Hindlimb muscle (tissue), 1 donor: ENCODE data around the gene PGP. TPM values are rescaled to one million over a fixed set of nuclear protein-coding genes. Genes with fewer than 3 reads are reported as not detected.

Experiments
- DNase-seq: peaks from one replicate; pipeline ENCODE4 v3.0.0-alpha.2; 2013
- polyA plus RNA-seq: library from polyadenylated mRNA; unstranded; fragments of 120-200 nt; gene quantifications from one replicate; pipeline ENCODE4 v1.2.1, GENCODE V29; 2013; ENCODE audit not compliant: insufficient read length

PGP gene
- polyA plus RNA-seq, 1 donor: 15.7 TPM

DNA sequence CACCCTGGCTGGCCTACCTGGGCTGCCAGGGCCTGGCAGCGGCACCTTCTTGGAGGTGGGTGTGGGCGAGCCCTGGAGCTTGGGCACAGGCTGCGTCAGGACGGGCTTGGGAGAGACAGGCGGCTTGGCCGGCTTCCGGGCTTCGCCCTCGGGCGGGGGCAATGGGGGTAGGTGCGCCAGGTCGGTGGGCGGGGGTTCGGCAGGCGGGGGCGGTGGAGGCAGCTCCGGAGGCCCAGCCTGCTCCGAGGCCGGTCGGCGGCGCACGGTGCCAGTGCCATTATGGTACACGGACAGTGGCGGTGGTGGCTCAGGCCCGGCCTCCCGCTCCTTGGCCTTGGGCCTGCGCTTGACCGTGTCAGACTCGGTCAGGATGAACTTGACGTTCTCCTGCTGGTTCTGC lies 35.1 kb downstream of the PGP start:
- DNase-seq: no peak

DNA sequence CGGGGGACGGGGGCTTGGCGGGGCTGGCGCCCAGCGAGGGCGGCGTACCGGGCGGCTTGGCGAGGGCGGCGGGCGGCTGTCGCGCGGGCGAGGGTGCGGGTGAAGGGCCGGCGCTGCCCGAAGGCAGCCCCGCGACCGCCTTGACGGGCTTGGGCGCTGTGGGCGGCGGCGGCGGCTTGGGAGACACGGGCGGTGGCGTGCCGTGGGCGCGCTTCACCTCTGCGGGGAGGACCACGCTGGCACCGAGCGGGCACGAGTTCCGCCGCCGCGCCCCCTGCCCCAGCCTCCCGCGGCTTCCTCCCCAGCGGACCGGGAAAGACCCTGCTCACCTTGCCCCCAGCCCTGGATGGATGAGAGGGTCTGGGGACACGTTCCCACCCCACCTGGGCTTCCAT lies 35.5 kb downstream of the PGP start:
- no peak for DNase-seq

DNA sequence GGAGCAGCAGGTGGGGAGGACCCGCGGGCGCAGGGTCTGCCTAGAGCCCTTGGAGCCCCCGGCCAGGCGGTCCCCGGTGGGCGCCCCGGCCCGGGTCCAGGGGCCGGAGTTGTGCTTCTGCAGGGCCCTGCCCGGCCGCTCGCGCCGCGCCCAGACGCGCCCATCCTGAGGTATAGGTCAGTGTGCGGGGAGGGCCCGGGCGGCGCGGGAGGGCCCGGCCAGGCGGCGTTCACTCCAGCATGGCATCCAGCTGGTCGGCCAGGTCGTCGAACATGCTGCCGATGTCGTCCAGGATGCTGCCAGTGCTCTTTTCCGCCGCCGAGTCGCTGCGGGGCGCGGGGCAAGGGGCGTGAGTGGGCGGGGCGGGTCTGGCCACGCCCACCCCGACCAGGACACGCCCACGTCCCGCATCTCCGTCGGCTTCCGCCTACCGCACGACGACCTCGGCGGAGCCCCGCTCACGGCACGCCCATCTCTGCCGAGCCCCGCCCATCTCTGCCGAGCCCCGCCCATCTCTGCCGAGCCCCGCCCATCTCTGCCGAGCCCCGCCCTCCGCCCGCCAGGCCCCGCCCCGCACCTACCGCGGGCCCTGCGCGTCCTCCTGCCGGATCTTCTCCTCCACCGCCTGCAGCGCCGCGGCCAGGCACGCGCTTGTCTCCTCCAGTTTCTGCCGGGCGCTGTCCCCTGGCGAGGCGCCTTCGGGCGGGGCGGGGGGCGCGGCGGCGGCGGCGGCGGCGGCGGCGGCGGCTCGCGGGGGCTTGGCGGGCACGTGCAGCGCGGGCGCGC lies 36.1 kb downstream of the PGP start:
- DNase-seq: no peak

DNA sequence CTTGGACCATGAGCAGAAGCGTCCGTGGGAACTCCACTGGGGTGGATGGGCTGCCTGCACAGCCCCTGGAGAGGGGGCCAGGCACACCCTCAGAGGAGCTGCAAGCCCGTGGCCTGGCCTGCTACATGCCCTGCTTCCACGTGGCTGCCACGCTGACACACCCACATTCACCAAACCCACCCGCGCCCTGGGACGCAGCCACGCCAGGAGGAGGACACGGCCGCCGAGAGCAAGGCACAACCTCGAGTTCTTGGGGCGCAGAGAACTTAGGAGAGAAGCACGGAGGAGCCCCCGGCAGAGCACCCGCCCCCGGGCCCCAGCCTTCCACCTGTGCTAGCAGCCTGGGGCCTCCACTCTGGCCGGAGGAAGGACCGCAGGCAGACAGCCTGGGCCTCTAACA lies 37.1 kb downstream of the PGP start:
- no peak for DNase-seq

DNA sequence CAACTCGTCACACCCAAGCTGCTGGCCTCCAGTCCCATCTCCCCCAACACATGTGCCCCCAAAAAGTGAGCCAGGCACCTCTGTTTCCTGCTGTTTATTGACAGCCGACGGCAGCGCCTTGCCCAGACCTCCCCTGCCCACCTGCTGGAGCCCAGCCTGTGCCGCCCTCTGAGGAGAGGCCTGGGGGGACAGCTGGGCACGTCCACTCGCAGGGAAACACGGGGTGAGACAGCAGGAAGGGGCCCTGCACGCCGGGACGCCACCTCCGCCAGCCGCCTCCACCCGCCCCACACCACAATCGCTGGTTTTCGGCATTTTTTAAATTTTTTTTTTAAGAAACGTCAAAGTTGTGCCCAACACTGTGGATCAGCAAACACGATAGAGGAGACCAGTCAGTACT lies 37.5 kb downstream of the PGP start:
- DNase-seq: no peak

DNA sequence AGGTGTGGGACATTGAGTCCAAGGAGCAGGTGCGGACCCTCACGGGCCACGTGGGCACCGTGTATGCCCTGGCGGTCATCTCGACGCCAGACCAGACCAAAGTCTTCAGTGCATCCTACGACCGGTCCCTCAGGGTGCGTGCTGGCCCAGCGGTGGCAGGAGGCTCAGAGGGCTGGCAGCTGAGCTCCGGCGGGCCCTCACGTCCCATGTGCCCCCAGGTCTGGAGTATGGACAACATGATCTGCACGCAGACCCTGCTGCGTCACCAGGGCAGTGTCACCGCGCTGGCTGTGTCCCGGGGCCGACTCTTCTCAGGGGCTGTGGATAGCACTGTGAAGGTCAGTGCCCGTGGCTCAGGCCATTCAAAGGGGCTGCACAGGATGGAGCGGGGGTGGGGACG lies 38.6 kb downstream of the PGP start:
- no peak for DNase-seq

DNA sequence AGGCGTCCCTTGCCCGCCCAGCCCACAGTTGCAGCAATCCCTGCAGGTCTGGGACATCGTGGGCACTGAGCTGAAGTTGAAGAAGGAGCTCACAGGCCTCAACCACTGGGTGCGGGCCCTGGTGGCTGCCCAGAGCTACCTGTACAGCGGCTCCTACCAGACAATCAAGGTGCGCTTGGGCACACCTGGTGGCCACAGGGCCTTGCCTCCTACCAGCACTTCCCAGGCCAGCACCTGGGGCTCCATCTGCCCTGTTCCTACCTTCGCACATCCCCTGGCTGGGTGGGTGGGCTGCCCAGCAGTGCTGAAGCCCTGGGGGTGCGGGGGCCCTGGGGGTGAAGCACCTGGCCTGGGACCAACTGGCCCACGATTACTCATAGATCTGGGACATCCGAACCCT lies 39.2 kb downstream of the PGP start:
- DNase-seq: no peak

DNA sequence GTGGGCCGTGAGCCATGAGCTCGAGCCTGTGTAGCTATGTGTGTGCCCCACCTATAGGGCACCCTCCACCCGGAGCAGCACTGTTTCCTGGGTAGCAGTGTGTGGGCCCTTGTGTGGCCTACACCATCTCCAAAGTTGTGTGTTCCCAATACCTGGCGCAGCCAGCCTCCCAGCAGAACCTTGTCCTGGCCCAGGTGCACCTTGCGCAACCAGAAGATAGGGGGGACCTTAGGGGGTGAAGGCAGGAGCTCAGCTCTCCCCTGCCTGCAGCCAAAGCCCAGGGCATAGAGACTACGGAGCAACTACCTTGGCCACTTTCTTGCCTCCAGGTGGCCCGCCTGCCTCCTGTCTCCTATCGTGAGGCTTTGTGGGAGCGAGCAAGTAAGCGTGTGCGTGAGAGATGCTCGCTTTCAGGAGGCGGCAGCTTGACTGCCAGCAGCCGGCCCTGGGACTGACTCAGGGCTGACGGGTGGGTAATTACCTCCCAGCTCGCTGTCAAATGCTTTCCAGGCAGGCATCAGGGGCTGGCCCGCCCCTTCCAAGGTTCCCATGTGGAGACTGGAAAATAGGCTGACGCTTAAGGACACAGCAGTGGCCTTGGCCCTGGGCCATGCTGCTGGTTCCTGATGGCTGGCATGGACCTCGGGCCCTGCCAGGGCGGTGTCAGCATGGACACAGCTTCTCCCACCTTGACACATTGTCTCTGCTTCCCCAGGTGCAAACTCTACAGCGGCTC lies 40.1 kb downstream of the PGP start:
- no peak for DNase-seq

DNA sequence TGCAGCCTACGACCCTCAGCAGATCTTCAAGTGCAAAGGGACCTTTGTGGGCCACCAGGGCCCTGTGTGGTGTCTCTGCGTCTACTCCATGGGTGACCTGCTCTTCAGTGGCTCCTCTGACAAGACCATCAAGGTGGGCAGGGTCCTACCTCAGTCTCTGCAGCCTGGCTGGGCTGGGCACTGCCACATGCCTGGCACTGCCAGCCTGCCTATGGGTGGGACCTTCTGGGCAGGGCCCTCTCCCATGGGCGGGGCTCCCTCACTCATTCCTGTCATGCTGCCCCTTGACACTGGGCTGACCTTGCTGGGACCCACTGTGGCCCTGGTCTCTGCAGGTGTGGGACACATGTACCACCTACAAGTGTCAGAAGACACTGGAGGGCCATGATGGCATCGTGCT lies 40.7 kb downstream of the PGP start:
- no peak for DNase-seq

DNA sequence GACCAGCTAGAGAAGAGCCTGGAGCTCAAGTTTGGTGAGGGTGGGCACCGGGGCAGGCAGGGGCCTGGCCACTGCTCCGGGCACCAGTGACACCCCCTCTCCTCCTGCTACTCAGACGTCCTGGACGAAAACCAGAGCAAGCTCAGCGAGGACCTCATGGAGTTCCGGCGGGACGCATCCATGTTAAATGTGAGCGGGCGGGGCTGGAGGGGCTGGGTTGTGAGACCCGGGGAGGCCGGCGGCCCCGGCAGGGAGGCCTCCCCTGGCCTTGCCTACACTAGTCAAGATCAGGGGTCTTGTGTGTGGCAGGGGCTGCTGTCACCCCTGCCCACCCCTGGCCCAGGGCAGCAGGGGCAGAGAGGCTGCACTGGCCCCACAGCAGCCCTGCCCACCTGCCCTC lies 41.3 kb downstream of the PGP start:
- DNase-seq: no peak

DNA sequence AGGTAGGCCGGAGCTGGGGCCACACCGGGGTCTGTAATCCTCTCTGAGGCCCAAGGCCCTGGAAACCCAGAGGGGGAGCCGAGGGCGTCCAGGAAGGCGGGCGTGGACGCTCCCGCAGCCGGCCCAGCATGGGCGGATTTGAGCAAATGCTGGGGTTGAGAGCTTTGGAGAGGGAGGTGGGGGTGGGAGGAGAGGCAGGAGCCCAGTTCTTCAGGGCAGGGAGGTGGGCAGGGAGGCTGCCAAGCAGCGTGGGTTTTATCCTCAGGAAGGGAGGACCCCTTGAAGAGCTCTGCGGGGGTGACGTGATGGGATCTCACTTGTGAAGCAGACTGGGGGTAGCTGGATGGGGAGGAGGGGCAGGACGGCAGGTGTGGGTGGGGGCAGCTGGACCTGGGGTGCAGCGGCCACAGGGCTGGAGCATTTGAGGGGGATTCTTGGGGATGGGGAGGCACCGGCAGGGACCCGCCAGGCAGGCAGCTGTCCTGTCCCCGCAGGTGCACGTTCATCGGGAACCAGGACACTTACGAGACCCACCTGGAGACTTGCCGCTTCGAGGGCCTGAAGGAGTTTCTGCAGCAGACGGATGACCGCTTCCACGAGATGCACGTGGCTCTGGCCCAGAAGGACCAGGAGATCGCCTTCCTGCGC lies 41.8 kb downstream of the PGP start:
- no peak for DNase-seq

DNA sequence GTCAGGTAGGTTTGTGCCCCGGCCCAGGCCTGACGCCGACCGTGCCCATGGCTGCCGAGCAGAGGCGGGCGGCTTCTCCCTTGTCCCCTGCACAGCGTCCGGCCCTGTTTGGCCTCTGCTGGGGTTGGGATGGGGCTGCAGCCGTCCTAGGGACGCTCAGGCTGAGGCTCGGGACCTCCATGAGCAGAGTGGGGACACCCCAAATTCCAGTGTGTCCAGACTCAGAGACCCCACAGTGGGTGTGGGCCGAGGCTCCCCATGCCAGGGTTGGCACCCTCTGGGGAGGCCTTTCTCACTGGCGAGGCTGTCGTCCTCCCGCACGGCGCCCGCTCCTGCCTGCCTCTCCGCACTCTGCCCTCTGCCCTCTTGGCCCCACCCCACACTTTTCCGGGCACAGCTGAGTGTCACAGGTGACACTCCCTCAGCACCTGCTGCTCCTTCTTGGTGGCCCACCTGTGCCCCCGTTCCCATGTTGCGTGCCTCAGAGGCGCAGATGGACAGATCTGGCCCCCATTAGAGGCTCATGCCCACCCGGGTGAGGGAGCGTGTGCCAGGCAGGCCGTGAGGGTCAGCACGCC lies 43.0 kb downstream of the PGP start:
- no peak for DNase-seq

DNA sequence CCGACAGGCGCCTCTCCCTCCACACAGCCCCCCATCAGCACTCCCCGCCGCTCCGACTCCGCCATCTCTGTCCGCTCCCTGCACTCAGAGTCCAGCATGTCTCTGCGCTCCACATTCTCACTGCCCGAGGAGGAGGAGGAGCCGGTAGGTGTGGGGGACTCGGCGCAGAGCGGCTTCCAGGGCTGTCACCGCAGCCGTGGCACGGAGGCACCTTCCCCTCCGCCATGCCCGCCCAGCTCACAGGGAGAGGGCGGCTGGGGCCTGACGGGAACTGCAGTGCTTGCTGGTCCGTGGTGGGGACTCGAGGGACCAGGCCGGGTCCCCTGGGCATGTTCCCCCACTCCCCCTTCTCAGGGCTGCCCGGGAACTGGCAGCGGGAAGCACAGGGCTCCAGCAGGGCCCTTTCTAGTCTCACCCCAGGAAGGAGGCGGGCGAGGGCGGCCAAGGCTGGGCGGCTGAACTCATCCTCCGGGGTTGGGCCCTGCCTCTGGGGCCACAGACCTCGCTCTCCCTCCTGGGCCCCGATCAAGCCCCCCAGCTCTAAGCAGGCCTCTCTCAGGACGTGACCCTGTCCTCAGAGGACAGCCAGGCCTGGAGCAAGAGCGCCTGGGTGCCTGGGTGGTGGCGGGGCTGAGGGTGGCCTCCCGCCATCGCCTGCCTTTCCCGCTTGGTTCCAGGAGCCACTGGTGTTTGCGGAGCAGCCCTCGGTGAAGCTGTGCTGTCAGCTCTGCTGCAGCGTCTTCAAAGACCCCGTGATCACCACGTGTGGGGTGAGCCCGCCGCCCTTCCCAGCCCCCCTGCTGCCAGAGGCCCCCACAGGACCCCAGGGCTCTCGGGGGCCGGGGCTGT lies 43.8 kb downstream of the PGP start:
- DNase-seq: no peak

DNA sequence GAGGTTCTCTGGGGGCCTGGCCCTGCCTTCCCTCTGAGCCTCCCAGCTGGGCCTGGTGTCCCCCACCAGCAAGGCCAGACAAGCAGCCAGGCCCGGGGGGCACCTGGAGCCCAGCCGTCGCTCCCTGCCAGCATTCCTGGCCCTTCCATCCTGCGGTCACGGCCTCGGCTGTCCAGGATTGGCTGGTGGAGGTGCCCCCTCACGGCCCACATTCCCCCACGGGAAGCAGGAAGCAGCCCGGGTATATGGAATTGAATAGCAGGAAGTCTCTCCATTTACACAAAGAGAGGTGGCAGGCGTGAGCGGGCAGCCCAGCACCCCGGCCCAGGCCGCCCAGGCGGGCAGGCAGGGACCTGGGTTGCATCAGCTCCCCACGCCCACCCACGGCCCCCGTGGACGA lies 44.6 kb downstream of the PGP start:
- DNase-seq: no peak

DNA sequence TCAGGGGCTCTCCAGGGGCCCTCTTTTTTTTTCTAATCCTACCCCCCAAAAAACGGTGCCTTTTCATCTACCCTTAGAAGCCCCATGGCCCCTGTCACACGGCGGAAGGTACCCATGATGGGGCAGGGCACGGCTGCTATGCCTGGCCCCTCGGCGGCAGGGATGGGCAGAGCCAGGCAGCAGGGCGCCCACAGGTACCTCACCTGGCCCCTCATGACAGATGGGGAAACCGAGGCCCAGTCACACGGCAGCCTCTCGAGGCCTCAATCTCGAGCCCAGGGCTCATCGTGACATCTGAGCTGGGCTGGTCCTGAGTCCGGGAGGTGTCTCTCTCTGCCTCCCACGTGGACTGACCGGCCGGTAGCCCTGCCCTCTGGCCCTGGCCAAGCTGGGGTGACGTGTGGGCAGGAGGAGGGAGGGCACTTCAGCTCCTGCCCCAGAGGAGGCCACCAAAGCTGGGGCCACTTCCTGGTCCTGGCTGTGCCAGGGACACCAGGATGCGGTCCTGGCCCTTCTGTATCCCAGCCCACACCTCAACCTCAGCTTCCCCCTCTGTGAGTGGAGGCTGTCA lies 47.5 kb downstream of the PGP start:
- DNase-seq: no peak

DNA sequence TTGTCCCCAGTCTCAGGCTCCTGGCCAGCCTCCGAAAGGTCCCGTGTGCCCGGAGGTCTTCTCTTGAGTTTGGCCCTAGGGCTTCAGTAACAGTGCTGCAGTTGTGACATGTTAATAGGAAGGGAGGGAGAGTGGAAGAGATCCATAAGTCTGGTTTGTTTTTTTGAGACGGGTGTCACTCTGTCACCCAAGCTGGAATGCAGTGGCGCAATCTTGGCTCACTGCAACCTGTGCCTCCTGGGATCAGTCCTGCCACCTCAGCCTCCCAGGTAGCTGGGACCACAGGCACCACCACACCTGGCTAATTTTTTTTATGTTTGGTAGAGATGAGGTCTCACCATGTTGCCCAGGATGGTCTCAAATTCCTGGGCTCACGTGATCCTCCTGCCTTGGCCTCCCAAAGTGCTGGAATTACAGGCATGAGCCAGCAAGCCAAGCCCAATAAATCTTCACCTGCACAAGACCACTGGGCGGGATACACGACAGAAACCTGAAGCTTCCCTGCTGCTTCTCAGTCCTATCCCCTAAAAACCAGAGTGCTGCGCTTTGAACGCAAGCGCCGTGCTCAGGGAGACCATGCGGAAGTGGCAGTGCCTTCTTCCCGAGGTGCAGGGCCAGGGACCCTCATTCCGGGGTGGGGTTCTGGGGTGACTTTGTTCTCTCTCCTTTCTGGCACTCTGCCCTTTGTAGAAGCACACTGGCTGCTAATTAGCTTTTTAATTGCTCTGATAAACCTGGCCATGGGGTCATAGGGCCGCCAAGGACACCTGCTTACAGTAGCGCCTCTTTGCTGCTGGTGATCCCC lies 48.2 kb downstream of the PGP start:
- DNase-seq: no peak

DNA sequence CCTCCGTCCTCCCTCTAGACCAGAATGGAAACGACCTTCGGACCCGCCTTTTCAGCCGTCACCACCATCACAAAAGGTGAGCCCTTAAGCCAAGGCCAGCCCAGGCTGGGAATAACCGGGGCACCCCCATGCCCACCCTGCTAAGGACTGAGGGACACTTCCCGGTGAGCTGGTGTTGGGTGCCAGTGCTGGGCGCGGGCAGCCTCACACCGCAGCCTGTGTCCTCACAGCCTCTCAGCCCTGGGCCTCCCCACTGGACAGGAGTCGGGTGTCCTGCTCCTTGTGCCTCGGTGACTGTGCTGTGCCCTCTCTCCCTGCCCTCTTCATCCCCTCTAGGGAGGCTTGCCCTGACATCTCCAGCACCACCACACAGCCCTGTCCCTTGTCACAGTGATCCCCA lies 48.8 kb downstream of the PGP start:
- no peak for DNase-seq

DNA sequence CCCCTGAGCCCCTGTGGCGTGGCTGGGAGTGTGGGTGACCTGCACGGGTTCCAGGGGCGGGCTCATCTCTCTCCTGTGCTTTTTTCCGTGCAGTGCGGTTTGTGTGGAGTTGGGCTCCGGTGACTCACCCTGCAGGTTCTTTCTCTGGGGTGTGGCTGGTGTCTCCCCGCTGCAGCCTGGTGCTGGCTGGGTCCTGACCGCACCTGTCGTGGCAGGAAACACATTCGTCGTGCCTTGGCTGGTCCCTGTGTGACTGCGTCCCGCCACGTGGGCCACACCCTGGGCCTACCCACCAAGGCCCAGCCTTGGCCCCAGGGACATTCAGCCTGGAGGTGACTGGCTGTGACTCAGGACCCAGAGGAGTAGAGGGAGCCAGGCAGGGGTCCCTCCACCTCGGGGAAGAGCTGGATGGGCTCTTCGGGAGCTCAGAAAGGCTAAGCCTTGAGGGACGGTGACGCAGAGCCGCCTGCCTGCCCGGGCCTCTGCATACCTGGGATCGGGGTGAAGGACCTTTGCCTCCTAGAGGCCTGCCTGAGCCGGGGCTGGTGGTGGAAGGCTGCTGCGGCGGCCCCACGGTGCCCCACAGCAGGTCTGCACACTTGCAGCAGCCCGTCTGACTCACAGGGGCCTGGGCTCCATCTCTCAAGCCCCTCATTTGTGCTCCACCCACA lies 51.3 kb downstream of the PGP start:
- DNase-seq: no peak

DNA sequence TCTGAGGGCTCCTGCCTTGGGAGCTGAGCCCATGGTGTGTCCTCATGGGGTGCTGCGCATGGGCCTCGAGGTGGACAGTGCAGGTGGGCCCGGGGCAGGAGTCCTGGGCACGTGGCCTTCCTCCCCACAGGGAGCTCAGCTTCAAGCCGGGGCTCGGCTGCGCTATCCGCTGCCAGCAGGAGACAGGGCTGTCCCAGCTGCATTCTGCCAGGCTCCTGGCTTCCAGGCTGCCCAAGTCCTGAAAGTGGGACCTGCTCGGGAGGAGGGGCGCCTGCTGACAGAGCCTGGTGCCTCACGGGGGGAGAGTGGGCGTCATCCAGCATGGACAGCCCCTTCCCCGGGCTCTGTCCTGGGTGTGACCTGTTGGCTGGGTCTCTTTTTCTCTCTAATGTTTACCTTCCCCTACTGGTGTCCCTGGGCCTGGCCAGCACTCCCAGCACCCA lies 51.9 kb downstream of the PGP start:
- DNase-seq: no peak

DNA sequence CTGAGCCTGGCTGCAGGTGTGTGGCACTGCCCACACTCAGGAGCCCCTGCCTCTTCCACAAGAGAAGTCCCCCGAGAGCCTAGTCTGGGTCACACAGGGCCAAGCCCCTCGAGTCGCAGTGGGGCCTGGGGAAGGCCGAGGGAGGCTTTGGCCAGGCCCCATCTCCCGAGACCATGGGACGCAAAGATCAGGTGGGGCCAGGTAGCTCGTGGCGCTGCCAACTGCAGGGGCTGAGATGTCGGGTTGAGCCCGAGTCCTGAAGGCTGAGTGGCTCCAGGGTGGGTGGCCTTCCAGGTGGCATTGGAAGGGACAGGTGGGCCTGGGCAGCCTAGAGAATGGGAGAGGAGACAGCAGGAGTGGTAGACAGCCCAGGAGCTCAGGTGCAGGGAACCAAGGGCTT lies 52.7 kb downstream of the PGP start:
- no peak for DNase-seq
